T-helper 2 cell treated with Interferon-gamma antibody and Interleukin-4, amounts not matched to agents 100 ng/mL and 5 ng/mL, for 36 hours (primary cell): ENCODE data around the gene KAT2B. TPM values are rescaled to one million over a fixed set of nuclear protein-coding genes. Genes with fewer than 3 reads are reported as not detected.

Experiments used
- intact Hi-C: fragments of 100-400 bp; cut with micrococcal nuclease; formaldehyde crosslinking; loops from one replicate; pipeline ENCODE4 v1.15.1; 2023
- total RNA-seq: library from RNA; stranded (reverse); gene quantifications from 2 replicates; pipeline ENCODE4 v1.2.3, GENCODE V29; 2022

The KAT2B gene
- total RNA-seq, 1 donor from 2014 or later, result 72.9 TPM

GRCh38 chr3:20091331-20092047 is 51.2 kb downstream of the KAT2B start:
- intact Hi-C loops, result no loop called here

GRCh38 chr3:20095470-20095869 is 55.2 kb downstream of the KAT2B start:
- intact Hi-C loops, result no loop called here

- intact Hi-C loops, result no loop called here
Measured at GRCh38 chr3:20096135-20096685, 56.0 kb downstream of the KAT2B start.

GRCh38 chr3:20097015-20097414 is 56.8 kb downstream of the KAT2B start:
- intact Hi-C loops, result no loop called here

- intact Hi-C loops, result no loop called here
Measured at GRCh38 chr3:20099060-20099459, 58.8 kb downstream of the KAT2B start.

- intact Hi-C loops, result no loop called here
Measured at GRCh38 chr3:20100151-20100550, 59.9 kb downstream of the KAT2B start.

- intact Hi-C loops, result no loop called here
Measured at GRCh38 chr3:20101041-20101440, 60.8 kb downstream of the KAT2B start.

GRCh38 chr3:20103731-20104130 is 63.5 kb downstream of the KAT2B start:
- intact Hi-C loops, result loop anchor here (1.0 to 2.0 kb wide), 5 partner anchors 42 to 156 kb away; partner anchors contain the start of genes RAB5A and SGO1

GRCh38 chr3:20104167-20104661 is 64.0 kb downstream of the KAT2B start:
- intact Hi-C loops, result loop anchor here (1.0 to 2.0 kb wide), 5 partner anchors 43 to 157 kb away; partner anchors contain the start of genes RAB5A and SGO1

GRCh38 chr3:20105513-20106280 is 65.5 kb downstream of the KAT2B start:
- intact Hi-C loops, result loop anchor here (2.0 kb wide), 1 partner anchor 51 kb away; no protein-coding TSS in a partner anchor

- intact Hi-C loops, result no loop called here
Measured at GRCh38 chr3:20107722-20108121, 67.5 kb downstream of the KAT2B start.

GRCh38 chr3:20108869-20109268 is 68.6 kb downstream of the KAT2B start:
- intact Hi-C loops, result no loop called here

- intact Hi-C loops, result no loop called here
Measured at GRCh38 chr3:20110826-20111225, 70.6 kb downstream of the KAT2B start.

- intact Hi-C loops, result no loop called here
Measured at GRCh38 chr3:20111836-20112235, 71.6 kb downstream of the KAT2B start.

- intact Hi-C loops, result no loop called here
Measured at GRCh38 chr3:20121088-20121487, 80.8 kb downstream of the KAT2B start.

GRCh38 chr3:20123131-20123652 is 82.9 kb downstream of the KAT2B start:
- intact Hi-C loops, result no loop called here

GRCh38 chr3:20125289-20125688 is 85.0 kb downstream of the KAT2B start:
- intact Hi-C loops, result no loop called here

- intact Hi-C loops, result no loop called here
Measured at GRCh38 chr3:20125897-20126296, 85.7 kb downstream of the KAT2B start.

GRCh38 chr3:20128358-20128757 is 88.1 kb downstream of the KAT2B start:
- intact Hi-C loops, result no loop called here

- intact Hi-C loops, result no loop called here
Measured at GRCh38 chr3:20130106-20130505, 89.9 kb downstream of the KAT2B start.

- intact Hi-C loops, result no loop called here
Measured at GRCh38 chr3:20136231-20136630, 96.0 kb downstream of the KAT2B start.

- intact Hi-C loops, result no loop called here
Measured at GRCh38 chr3:20137647-20138046, 97.4 kb downstream of the KAT2B start.
